GM23338 (cell line): ENCODE data around the gene RNF141. TPM values are rescaled to one million over a fixed set of nuclear protein-coding genes. Genes with fewer than 3 reads are reported as not detected.

ENCODE experiments used
- ATAC-seq: fragments of 200-7000 bp; cut with Tn5 transposase; 3 replicates; pipeline ENCODE4 v1.9.1; 2020
- DNase-seq: peaks from one replicate; pipeline ENCODE4 v3.0.0-alpha.2; 2015; ENCODE audit warnings: low spot score
- H2AFZ ChIP-seq: fragments of 200-600 bp; sonication (generic); 2 replicates; pipeline ENCODE4 v1.8.0; 2016; ENCODE audit warnings: antibody characterized with exemption, mild to moderate bottlenecking, moderate library complexity
- H3F3A ChIP-seq: fragments of 200-600 bp; sonication (generic); replicated peaks from 2 replicates; pipeline ENCODE4 v1.8.0; 2017; ENCODE audit warnings: antibody characterized with exemption, mixed run types, low read depth
- H3K27ac ChIP-seq: fragments of 200-600 bp; sonication (generic); 2 replicates; pipeline ENCODE4 v1.6.1; 2016; ENCODE audit warnings: low read depth
- H3K27me3 ChIP-seq: fragments of 200-600 bp; sonication (generic); 2 replicates; pipeline ENCODE4 v1.8.0; 2016; ENCODE audit warnings: mild to moderate bottlenecking, mixed run types, moderate library complexity; ENCODE audit not compliant: insufficient read depth
- H3K36me3 ChIP-seq: fragments of 200-600 bp; sonication (generic); 2 replicates; pipeline ENCODE4 v1.8.0; 2016; ENCODE audit warnings: mild to moderate bottlenecking; ENCODE audit not compliant: insufficient read depth
- H3K4me1 ChIP-seq: fragments of 200-600 bp; sonication (generic); 2 replicates; pipeline ENCODE4 v1.8.0; 2016; ENCODE audit warnings: mild to moderate bottlenecking, moderate library complexity; ENCODE audit not compliant: insufficient read depth
- H3K4me2 ChIP-seq: fragments of 200-600 bp; sonication (generic); 2 replicates; pipeline ENCODE4 v1.7.1; 2017; ENCODE audit warnings: mixed run types
- H3K4me3 ChIP-seq: fragments of 200-600 bp; sonication (generic); 2 replicates; pipeline ENCODE4 v1.6.1; 2016; ENCODE audit warnings: mixed run types
- H3K79me2 ChIP-seq: fragments of 200-600 bp; sonication (generic); replicated peaks from 2 replicates; pipeline ENCODE4 v1.8.0; 2017; ENCODE audit warnings: mild to moderate bottlenecking; ENCODE audit not compliant: insufficient read depth
- H3K9me2 ChIP-seq: fragments of 200-600 bp; sonication (generic); 2 replicates; pipeline ENCODE4 v1.8.0; 2017; ENCODE audit not compliant: insufficient read depth
- H4K20me1 ChIP-seq: fragments of 200-600 bp; sonication (generic); replicated peaks from 2 replicates; pipeline ENCODE4 v1.8.0; 2017; ENCODE audit warnings: mild to moderate bottlenecking; ENCODE audit not compliant: insufficient read depth
- H3K27ac Mint-ChIP-seq: 2 replicates; pipeline ENCODE4 v1.8.0; 2020; ENCODE audit warnings: inconsistent platforms, mild to moderate bottlenecking, moderate library complexity, mixed read lengths
- H3K27me3 Mint-ChIP-seq: 3 replicates; pipeline ENCODE4 v1.8.0; 2022; ENCODE audit warnings: low read depth, mild to moderate bottlenecking, moderate library complexity, mixed read lengths, inconsistent platforms; ENCODE audit not compliant: insufficient read depth, poor library complexity
- H3K36me3 Mint-ChIP-seq: 3 replicates; pipeline ENCODE4 v1.8.0; 2021; ENCODE audit warnings: low read depth, mild to moderate bottlenecking, inconsistent platforms, moderate library complexity, mixed read lengths
- H3K4me1 Mint-ChIP-seq: 3 replicates; pipeline ENCODE4 v1.8.0; 2020; ENCODE audit warnings: mild to moderate bottlenecking, inconsistent platforms, mixed read lengths
- H3K4me3 Mint-ChIP-seq: 3 replicates; pipeline ENCODE4 v1.8.0; 2021; ENCODE audit warnings: moderate library complexity, mild to moderate bottlenecking, inconsistent platforms, mixed read lengths
- H3K9me3 Mint-ChIP-seq: 3 replicates; pipeline ENCODE4 v1.8.0; 2020; ENCODE audit warnings: moderate library complexity, mild to moderate bottlenecking, inconsistent platforms, mixed read lengths
- CREB1 ChIP-seq: fragments of 250-450 bp; sonication (Bioruptor Pico); IDR thresholded peaks from 2 replicates; pipeline ENCODE4 v1.5.0; 2020; ENCODE audit warnings: low read depth, mild to moderate bottlenecking, moderate library complexity
- EZH2 ChIP-seq: fragments of 200-600 bp; sonication (generic); IDR thresholded peaks from one replicate; pipeline ENCODE4 v1.8.0; 2017; ENCODE audit warnings: antibody characterized with exemption, mild to moderate bottlenecking, low read depth; ENCODE audit not compliant: unreplicated experiment
- EZH2phosphoT487 ChIP-seq: fragments of 200-600 bp; sonication (generic); IDR thresholded peaks from one replicate; pipeline ENCODE4 v1.8.1; 2018; ENCODE audit warnings: antibody characterized with exemption; ENCODE audit not compliant: unreplicated experiment
- JUNB ChIP-seq: IDR thresholded peaks from one replicate; pipeline ENCODE4 v1.6.1; 2016; ENCODE audit warnings: antibody characterized with exemption; ENCODE audit not compliant: unreplicated experiment
- NANOG ChIP-seq: IDR thresholded peaks from 2 replicates; pipeline ENCODE4 v1.6.1; 2016; ENCODE audit warnings: antibody characterized with exemption, borderline replicate concordance
- POLR2AphosphoS5 ChIP-seq: IDR thresholded peaks from 2 replicates; pipeline ENCODE4 v1.6.1; 2016; ENCODE audit warnings: antibody characterized with exemption, low read depth
- STAT1 ChIP-seq: IDR thresholded peaks from one replicate; pipeline ENCODE4 v1.6.1; 2016; ENCODE audit warnings: antibody characterized with exemption; ENCODE audit not compliant: unreplicated experiment
- ZNF114 ChIP-seq: fragments of 250-450 bp; sonication (Bioruptor Pico); IDR thresholded peaks from 2 replicates; pipeline ENCODE4 v1.5.0; 2020; ENCODE audit warnings: mild to moderate bottlenecking, moderate library complexity
- ZNF331 ChIP-seq: fragments of 250-450 bp; sonication (Bioruptor Pico); IDR thresholded peaks from 2 replicates; pipeline ENCODE4 v1.5.0; 2020; ENCODE audit warnings: low read depth, mild to moderate bottlenecking, moderate library complexity
- polyA plus RNA-seq: library from polyadenylated mRNA; unstranded; fragments of >200 nt; fragmentation: Nextera tagmentation; extraction: Ambion mirVana; gene quantifications from 2 replicates; pipeline ENCODE4 v1.2.1, GENCODE V29; 2016
- total RNA-seq: library from RNA; depleted of rRNA; stranded (reverse); fragments of >200 nt; shearing (Covaris generic); gene quantifications from 2 replicates; pipeline ENCODE4 v1.2.3, GENCODE V29; 2014
- TF ChIP-seq, protein P1 (sequence below): IDR thresholded peaks from 2 replicates; pipeline ENCODE4 v1.6.1; 2016; ENCODE audit warnings: antibody characterized with exemption
- TF ChIP-seq, protein P2 (sequence below), 2 experiments: fragments of 200-600 bp in 1 of 2; sonication (generic) in 1 of 2; conservative IDR thresholded peaks; 2 replicates each; pipeline versions ENCODE4 v1.5.1 to v1.6.1; 2016 to 2017; ENCODE audit warnings: antibody characterized with exemption in 2 of 2, low read depth in 2 of 2, mild to moderate bottlenecking in 2 of 2, moderate library complexity in 1 of 2
- TF ChIP-seq, protein P3 (sequence below): IDR thresholded peaks from one replicate; pipeline ENCODE4 v1.6.1; 2018; ENCODE audit warnings: antibody characterized with exemption; ENCODE audit not compliant: unreplicated experiment

RNF141 gene
- total and polyA plus RNA-seq, 2 experiments from 2014 or later, result 11.4 to 26.9 TPM

DNA sequence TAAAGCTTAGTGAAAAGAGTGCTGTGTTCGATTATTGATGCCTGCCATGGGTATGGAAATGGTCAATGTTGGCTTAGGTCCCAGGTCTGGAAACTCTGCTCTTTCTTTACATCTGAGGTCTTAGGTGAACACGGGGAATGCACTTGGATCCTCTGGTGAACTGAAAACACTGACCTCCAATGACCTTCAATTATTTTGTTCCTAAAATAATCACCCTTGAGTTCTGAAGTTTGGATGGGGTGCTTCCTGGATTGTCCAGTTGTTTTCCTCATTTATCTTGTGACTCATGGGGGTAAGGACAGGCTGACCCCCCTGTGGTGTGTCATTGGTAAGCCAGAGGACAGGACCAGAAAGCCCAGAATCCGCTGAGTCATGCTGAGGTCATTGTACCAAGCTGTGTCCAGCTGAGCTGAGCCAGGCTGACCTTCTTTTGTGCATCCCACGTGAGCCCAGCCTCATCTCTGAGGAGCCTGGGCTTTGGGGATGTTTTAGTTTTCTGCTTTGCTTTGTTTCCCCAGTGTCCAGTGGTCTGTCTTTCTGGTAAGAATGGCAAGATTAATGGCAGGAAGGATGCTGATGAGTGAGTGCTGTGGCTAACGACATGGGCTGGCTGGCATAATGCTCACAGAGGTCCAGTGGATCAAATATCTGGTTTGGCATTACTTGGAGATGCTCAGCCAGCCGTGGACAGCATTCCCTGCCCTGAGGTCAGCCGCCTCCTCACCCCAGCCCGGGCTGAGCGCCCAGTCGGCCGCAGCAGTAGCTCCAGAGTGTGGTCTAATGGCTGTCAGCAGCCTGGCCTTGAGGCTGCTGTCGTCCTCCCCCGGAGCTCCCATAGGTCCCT lies 50.4 kb downstream of the RNF141 start:
- Histone ChIP-seq H3K4me2 (no peak overlapping the region), H3K4me1 (no peaks in the 10 kb centered on the region), H3K79me2 (no peaks in the 10 kb centered on the region), H3K36me3 (no peaks in the 10 kb centered on the region), H3F3A (no peaks in the 10 kb centered on the region), H3K27ac (no peak overlapping the region), H4K20me1 (no peaks in the 10 kb centered on the region), H3K9me2 (peaks cover 3% of the 10 kb centered on the region; the same call in 1 of the 2 replicates), H3K27me3 (no peaks in the 10 kb centered on the region), H2AFZ (no peak overlapping the region), H3K4me3 (no peak overlapping the region)
- DNase-seq, result no peak
- Mint-ChIP-seq H3K4me1 (peaks cover 16% of the 10 kb centered on the region), H3K4me3 (no peak overlapping the region), H3K36me3 (peaks cover 17% of the 10 kb centered on the region), H3K27ac (peak overlapping the region; percentile 48), H3K27me3 (no peaks in the 10 kb centered on the region), H3K9me3 (peaks cover 3% of the 10 kb centered on the region; the same call in 2 of the 3 replicates)
- TF ChIP-seq JUNB (no peak), STAT1 (no peak), ZNF114 (CRISPR knock-in tag) (no peak), EZH2 (no peak), POLR2AphosphoS5 (no peak)
- TF ChIP-seq, protein P1, sequence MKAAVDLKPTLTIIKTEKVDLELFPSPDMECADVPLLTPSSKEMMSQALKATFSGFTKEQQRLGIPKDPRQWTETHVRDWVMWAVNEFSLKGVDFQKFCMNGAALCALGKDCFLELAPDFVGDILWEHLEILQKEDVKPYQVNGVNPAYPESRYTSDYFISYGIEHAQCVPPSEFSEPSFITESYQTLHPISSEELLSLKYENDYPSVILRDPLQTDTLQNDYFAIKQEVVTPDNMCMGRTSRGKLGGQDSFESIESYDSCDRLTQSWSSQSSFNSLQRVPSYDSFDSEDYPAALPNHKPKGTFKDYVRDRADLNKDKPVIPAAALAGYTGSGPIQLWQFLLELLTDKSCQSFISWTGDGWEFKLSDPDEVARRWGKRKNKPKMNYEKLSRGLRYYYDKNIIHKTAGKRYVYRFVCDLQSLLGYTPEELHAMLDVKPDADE, result no peak
- ATAC-seq, result no peak

DNA sequence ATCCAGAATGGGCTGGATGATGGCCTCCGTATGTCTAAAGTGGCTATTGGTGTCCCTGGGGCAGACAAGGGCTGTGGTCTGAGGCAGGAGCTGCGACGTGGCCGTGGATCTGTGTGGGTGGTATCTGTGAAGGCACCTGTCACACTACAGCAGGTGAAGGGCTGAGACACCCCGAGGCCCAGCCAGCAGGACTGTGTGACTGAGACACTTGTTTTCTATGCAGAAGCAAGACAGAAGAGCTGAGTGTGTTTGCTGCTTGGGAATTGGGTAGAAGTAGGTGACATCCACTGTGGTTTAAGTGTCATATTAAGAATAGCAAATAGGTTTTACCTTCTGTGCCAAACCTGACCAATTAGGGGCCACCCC lies 51.0 kb downstream of the RNF141 start:
- ATAC-seq (no peak), DNase-seq (no peak)
- no peak overlapping the region for H3K4me3 Mint-ChIP-seq
- Histone ChIP-seq H3K9me2 (peaks cover 3% of the 10 kb centered on the region; the same call in 1 of the 2 replicates), H3K27ac (no peak overlapping the region), H3K4me2 (no peak overlapping the region), H3K4me3 (no peak overlapping the region), H3K36me3 (no peaks in the 10 kb centered on the region), H3K79me2 (no peaks in the 10 kb centered on the region), H3F3A (no peaks in the 10 kb centered on the region), H4K20me1 (no peaks in the 10 kb centered on the region), H3K27me3 (no peaks in the 10 kb centered on the region), H2AFZ (no peak overlapping the region), H3K4me1 (no peaks in the 10 kb centered on the region)
- peaks cover 3% of the 10 kb centered on the region; the same call in 2 of the 3 replicates for H3K9me3 Mint-ChIP-seq
- H3K36me3 Mint-ChIP-seq, result peaks cover 17% of the 10 kb centered on the region
- peak overlapping the region; percentile 48 for H3K27ac Mint-ChIP-seq
- no peaks in the 10 kb centered on the region for H3K27me3 Mint-ChIP-seq
- peaks cover 16% of the 10 kb centered on the region for H3K4me1 Mint-ChIP-seq
- TF ChIP-seq ZNF331 (CRISPR knock-in tag) (no peak), STAT1 (no peak), EZH2 (no peak), NANOG (no peak), POLR2AphosphoS5 (no peak), ZNF114 (CRISPR knock-in tag) (no peak), EZH2phosphoT487 (no peak), CREB1 (CRISPR knock-in tag) (no peak), JUNB (no peak)
- TF ChIP-seq, protein P1, result no peak
- TF ChIP-seq, protein P2, sequence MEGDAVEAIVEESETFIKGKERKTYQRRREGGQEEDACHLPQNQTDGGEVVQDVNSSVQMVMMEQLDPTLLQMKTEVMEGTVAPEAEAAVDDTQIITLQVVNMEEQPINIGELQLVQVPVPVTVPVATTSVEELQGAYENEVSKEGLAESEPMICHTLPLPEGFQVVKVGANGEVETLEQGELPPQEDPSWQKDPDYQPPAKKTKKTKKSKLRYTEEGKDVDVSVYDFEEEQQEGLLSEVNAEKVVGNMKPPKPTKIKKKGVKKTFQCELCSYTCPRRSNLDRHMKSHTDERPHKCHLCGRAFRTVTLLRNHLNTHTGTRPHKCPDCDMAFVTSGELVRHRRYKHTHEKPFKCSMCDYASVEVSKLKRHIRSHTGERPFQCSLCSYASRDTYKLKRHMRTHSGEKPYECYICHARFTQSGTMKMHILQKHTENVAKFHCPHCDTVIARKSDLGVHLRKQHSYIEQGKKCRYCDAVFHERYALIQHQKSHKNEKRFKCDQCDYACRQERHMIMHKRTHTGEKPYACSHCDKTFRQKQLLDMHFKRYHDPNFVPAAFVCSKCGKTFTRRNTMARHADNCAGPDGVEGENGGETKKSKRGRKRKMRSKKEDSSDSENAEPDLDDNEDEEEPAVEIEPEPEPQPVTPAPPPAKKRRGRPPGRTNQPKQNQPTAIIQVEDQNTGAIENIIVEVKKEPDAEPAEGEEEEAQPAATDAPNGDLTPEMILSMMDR (conservative IDR thresholded peaks at IDR 0.05; ENCODE audit: low read depth in 2 of 2), result no peak
- TF ChIP-seq, protein P3, sequence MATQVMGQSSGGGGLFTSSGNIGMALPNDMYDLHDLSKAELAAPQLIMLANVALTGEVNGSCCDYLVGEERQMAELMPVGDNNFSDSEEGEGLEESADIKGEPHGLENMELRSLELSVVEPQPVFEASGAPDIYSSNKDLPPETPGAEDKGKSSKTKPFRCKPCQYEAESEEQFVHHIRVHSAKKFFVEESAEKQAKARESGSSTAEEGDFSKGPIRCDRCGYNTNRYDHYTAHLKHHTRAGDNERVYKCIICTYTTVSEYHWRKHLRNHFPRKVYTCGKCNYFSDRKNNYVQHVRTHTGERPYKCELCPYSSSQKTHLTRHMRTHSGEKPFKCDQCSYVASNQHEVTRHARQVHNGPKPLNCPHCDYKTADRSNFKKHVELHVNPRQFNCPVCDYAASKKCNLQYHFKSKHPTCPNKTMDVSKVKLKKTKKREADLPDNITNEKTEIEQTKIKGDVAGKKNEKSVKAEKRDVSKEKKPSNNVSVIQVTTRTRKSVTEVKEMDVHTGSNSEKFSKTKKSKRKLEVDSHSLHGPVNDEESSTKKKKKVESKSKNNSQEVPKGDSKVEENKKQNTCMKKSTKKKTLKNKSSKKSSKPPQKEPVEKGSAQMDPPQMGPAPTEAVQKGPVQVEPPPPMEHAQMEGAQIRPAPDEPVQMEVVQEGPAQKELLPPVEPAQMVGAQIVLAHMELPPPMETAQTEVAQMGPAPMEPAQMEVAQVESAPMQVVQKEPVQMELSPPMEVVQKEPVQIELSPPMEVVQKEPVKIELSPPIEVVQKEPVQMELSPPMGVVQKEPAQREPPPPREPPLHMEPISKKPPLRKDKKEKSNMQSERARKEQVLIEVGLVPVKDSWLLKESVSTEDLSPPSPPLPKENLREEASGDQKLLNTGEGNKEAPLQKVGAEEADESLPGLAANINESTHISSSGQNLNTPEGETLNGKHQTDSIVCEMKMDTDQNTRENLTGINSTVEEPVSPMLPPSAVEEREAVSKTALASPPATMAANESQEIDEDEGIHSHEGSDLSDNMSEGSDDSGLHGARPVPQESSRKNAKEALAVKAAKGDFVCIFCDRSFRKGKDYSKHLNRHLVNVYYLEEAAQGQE, result no peak
